GM19324 (cell line): ENCODE data around the gene ADGRB3.

Experiments used
- ATAC-seq: cut with Tn5 transposase; IDR thresholded peaks from one replicate; pipeline ENCODE4 v1.9.1; 2021; ENCODE audit warnings: mild to moderate bottlenecking, moderate library complexity; ENCODE audit not compliant: unreplicated experiment, low FRiP score

The ADGRB3 gene

GRCh38 chr6:69007781-69008180 lies 372.7 kb downstream of the ADGRB3 start:
- ATAC-seq: no peak

GRCh38 chr6:69012211-69012610 lies 377.1 kb downstream of the ADGRB3 start:
- ATAC-seq: no peak

- no peak for ATAC-seq
These were observed 377.8 kb downstream of the ADGRB3 start for GRCh38 chr6:69012876-69013275.

GRCh38 chr6:69018906-69019305 lies 383.8 kb downstream of the ADGRB3 start:
- no peak for ATAC-seq

GRCh38 chr6:69019832-69020231 lies 384.8 kb downstream of the ADGRB3 start:
- no peak for ATAC-seq

- ATAC-seq: no peak
These were observed 387.9 kb downstream of the ADGRB3 start for GRCh38 chr6:69022993-69023392.

- no peak for ATAC-seq
These were observed 391.2 kb downstream of the ADGRB3 start for GRCh38 chr6:69026243-69026642.

- ATAC-seq: no peak
These were observed 391.6 kb downstream of the ADGRB3 start for GRCh38 chr6:69026715-69027114.

- ATAC-seq: no peak
These were observed 392.8 kb downstream of the ADGRB3 start for GRCh38 chr6:69027861-69028260.

GRCh38 chr6:69038841-69039240 lies 403.8 kb downstream of the ADGRB3 start:
- ATAC-seq: no peak

- ATAC-seq: no peak
These were observed 407.2 kb downstream of the ADGRB3 start for GRCh38 chr6:69042297-69042696.

GRCh38 chr6:69044534-69044933 lies 409.5 kb downstream of the ADGRB3 start:
- ATAC-seq: no peak

- ATAC-seq: no peak
These were observed 424.3 kb downstream of the ADGRB3 start for GRCh38 chr6:69059413-69059812.

- no peak for ATAC-seq
These were observed 426.0 kb downstream of the ADGRB3 start for GRCh38 chr6:69061066-69061465.

GRCh38 chr6:69063401-69063800 lies 428.3 kb downstream of the ADGRB3 start:
- no peak for ATAC-seq

- no peak for ATAC-seq
These were observed 429.1 kb downstream of the ADGRB3 start for GRCh38 chr6:69064226-69064625.

- no peak for ATAC-seq
These were observed 434.8 kb downstream of the ADGRB3 start for GRCh38 chr6:69069881-69070280.

GRCh38 chr6:69072796-69073195 lies 437.7 kb downstream of the ADGRB3 start:
- no peak for ATAC-seq

GRCh38 chr6:69084746-69085335 lies 449.8 kb downstream of the ADGRB3 start:
- no peak for ATAC-seq

- no peak for ATAC-seq
These were observed 451.6 kb downstream of the ADGRB3 start for GRCh38 chr6:69086689-69087088.

- ATAC-seq: no peak
These were observed 454.5 kb downstream of the ADGRB3 start for GRCh38 chr6:69089539-69089938.

GRCh38 chr6:69090132-69090531 lies 455.1 kb downstream of the ADGRB3 start:
- no peak for ATAC-seq

GRCh38 chr6:69096681-69097080 lies 461.6 kb downstream of the ADGRB3 start:
- ATAC-seq: no peak
